ENCODE data around the gene MMD. TPM values are rescaled to one million over a fixed set of nuclear protein-coding genes. Genes with fewer than 3 reads are reported as not detected.
"Not testable (repeated sequence)": the region's sequence is repeated elsewhere in the genome, so short reads cannot be mapped to it uniquely, and the experiment has no call there.

MMD gene
- 7.6 and 14.0 TPM in 2 replicates for total RNA-seq (2014; rRNA removed; shearing (Covaris generic))

- DNase-seq (ENCODE audit: low spot score): peak; percentile 9
These were observed at the start of gene MMD for GRCh38 chr17:55421179-55421934. MMD (minus strand) TSS chr17:55421835; CDS start chr17:55421695, 140 bp downstream.

GRCh38 chr17:55466671-55467070 lies 45.0 kb upstream of the MMD start:
- no peak for DNase-seq (ENCODE audit: low spot score)

DNA sequence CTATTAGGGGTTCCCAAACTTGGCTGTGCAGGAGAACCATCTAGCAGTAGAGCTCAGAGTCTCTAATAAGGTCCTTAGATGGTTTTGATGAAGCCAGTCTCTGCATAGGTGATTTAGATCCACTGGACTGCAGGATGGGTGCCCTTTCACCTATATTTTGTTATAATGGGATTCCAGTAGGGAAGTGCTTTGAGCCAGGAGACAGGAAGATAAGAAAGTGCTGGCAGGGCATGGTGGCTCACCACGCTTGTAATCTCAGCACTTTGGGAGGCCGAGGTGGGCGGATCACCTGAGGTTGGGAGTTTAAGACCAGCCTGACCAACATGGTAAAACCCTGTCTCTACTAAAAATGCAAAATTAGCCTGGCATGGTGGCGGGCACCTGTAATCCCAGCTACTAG lies 44.1 kb upstream of the MMD start:
- not testable (repeated sequence) for DNase-seq (ENCODE audit: low spot score)

GRCh38 chr17:55463600-55463999 lies 42.0 kb upstream of the MMD start:
- no peak for DNase-seq (ENCODE audit: low spot score)

DNA sequence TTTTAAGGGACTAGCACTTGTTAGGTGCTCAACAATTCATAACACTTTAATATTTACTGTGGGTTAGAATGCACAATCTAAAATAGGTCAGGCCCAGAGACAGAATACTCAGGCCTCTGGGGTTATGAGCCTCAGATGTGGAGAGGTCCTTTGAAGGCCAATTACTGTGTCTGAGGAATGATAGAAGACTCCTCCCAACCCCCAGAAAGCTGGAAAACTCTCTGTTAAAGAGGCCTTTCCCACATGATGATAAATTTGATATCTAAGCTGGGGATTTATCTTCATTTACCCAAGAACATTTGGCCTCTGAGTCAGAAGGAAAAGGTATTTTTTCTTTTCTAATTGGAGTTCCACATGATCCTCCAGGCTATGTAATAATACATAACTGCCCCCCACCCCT lies 41.1 kb upstream of the MMD start:
- no peak for DNase-seq (ENCODE audit: low spot score)

DNA sequence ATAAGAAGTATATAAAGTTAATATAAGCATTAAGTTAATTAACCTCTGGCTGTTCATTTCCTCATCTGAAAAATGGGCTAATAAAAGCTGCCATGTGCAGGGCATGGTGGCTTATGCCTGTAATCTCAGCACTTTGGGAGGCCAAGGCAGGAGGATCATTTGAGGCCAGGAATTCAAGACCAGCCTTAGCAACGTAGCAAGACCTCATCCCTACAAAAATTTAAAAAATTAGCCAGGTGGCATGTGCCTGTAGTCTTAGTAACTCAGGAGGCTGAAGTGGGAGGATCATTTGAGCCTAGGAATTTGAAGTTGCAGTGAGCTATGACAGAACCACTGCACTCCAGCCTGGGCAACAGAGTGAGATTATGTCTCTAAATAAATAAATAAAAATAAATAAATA lies 40.6 kb upstream of the MMD start:
- DNase-seq (ENCODE audit: low spot score): no peak

DNA sequence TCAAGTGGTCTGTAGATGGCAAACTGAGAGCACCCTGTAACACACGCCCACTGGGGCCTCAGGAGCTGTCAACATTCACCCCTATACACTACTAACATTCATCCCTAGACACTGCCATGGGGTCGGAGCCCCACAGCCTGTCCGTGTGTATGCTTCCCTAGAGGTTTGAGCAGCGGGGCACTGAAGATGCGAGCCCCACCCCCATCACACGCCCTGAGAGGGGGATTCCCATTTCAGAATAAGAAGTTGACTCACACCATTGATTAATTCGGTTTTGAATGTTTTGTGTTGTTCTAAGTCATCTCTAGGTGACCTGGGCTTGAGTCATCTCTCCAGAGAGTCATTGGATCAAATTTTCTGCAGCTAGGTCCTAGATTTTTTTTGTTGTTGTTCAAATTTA lies 37.3 kb upstream of the MMD start:
- DNase-seq (ENCODE audit: low spot score): peak; percentile 42

DNA sequence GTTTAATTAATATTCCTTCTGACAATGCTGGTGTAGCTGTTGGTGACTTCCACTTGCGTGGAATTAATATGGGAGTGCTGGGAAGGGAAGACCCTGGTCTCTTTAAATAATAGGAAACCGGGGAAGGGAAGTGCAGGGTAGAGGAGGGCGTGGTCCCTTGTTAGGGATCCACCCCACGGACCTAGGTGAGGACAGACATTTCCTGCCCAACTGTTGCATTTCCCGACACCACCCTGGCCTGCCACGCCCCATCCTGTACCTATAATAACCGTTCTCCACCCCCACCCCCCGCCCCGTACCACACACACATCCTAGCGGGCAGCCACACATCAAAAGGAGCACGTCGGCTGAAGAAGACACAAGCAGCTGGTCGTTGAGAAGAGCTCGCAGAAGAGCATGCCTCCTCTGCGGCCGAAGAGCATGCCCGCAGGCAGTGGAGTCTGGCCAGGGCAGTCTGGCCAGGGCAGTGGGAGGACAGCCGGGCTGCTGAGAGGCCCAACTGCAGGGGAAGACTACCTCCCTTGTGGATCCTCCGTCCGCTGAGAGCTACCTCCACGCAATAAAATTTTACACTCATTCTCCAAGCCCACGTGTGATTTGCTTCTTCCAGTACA lies 36.8 kb upstream of the MMD start:
- DNase-seq (ENCODE audit: low spot score): no peak

- DNase-seq (ENCODE audit: low spot score): no peak
These were observed 34.9 kb upstream of the MMD start for GRCh38 chr17:55456307-55457240.

DNA sequence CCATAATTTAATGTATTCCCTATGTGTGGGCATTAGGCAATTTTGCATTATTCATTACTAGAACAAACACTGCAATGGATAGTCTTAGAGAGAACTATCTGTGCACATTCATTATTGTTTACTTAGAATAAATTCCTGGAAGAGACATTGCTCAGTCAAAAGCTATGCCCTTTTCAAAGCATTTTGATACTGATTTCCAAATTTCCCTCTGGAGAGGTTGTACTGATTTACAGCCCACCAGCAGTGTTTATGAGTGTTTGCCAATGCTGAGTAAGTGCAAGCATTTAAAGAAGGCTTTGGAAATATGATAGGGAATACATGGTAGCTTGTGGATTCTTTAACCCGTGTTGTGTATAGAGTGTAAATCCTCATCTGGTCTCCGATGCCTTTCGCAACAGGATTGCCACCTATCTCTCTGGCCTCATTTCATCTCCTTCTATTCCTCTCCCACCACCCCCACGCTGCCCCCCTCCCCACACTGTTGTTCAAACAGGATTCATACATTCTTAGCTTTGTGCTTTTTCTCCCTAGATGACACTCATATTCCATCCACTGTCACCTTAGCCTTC lies 33.4 kb upstream of the MMD start:
- no peak for DNase-seq (ENCODE audit: low spot score)

- no peak for DNase-seq (ENCODE audit: low spot score)
These were observed 32.4 kb upstream of the MMD start for GRCh38 chr17:55453839-55454557.

DNA sequence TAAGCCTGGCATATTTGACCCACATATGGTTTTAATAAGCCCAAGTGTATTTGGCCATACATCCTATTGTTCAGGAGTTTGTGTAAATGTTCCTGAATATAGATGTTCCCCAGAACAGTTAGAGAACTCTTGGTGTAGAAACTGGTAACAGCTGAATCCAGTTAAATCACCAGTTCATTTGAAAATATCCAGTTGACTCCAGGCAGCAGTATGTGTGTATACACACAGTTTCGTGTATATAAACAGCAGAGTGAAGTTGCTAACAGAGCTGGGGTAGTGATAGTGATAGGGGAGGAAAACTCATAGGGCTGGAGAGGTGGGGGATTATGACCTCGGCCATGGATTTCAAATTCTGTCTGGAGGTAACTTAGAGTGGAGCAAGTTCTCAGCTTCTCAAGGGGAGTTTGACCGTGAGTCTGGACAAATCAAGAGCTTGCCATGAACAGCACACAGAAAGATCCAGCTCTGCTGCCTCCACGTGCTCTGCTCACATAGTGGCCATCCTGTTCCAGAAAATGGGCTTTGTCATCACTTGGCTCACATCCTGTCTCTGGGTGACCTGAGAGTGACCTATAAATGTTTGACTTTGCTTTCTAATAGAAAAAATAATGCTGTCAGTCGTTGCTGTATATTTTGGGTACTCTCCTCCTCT lies 30.6 kb upstream of the MMD start:
- DNase-seq (ENCODE audit: low spot score): peak; percentile 55

DNA sequence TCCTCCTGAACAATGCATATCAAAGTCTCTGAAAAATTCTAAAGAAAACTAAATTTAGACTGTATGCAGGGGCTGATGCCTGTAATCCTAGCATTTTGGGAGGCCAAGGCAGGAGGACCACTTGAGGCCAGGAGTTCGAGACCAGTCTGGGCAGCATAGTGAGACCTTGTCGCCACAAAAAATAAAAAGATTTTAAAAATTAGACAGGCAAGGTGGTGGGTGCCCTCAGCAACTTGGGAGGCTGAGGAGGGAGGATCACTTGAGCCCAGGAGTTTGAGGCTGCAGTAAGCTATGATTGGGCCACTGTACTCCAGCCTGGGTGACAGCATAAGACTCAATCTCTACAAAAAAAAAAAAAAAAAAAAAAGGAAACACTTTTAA lies 30.1 kb upstream of the MMD start:
- no peak for DNase-seq (ENCODE audit: low spot score)

GRCh38 chr17:55451203-55451641 lies 29.6 kb upstream of the MMD start:
- DNase-seq (ENCODE audit: low spot score): peak; percentile 35

DNA sequence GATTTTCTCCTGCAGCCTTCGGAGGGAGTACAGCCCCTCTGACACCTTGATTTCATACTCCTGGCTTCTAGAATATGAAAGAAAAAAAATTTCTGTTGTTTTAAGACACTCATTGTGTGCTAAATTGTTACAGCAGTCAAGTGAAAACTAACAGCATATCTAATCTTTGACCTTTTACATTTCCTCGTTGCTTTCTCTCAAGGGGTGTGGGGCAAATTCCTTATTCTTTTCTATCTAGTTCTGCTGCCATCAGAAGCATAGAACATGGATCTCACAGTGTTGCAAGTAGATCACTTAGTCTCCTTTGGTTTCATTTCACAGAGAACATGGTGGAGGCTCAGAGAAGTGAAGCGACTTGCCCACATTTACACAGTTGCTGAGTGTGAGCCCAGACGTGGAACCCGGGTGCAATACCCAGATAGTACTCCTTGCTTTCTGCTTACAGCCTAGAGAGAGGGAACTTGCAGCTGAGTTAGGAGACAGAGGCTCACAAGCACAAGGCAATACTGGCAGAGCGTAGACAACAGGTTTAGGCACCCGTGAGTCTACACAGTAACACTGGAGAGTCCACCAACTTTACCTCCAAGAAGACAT lies 28.7 kb upstream of the MMD start:
- no peak for DNase-seq (ENCODE audit: low spot score)

- no peak for DNase-seq (ENCODE audit: low spot score)
These were observed 27.0 kb upstream of the MMD start for GRCh38 chr17:55448681-55449080.

- DNase-seq (ENCODE audit: low spot score): no peak
These were observed 25.1 kb upstream of the MMD start for GRCh38 chr17:55446581-55447205.

- not testable (repeated sequence) for DNase-seq (ENCODE audit: low spot score)
These were observed 24.4 kb upstream of the MMD start for GRCh38 chr17:55446004-55446403.

DNA sequence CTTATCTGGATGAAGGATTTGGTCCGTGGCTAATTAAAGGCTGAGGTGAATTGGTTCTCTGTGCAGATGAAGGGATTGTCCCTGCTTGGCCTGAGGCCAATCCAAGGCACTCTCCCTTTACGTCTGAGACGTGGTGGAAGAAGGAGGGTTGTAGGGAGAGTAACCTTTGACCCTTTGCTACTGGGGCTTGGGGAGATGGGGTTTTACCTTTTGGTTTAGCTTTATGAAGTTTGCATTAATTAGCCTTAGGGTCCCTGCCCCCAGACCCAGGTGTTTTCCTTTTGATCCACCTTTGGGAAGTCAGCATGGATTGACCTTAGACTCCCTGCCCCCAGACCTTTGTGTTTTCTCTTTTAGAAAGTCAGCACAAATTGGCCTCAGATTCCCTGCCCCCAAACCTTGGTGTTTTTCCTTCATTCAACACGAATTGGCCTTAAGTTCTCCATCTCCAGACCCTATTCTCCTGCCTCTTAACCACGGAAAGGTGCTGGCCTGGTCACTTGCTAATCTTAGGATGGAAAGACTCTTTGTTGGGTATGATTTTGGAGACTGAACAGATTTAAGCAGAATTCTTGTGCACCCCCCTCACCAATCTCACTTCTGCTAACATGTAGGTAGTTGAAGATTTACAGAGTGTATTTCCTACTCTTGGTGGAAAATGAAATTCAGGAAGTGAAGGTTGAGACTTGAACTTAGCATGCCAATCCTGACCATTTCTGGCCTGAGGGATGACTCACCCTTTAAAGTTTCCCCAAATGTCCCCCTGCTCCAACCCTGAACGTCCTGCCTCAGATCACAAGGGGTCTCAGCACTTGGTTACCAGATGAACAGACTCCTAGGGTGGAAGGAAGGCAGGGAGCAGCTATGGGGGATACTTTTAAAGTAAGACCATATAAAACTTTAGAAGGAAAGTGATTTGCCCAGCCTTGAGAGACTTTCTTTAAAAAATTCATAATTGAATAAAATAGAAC lies 23.1 kb upstream of the MMD start:
- no peak for DNase-seq (ENCODE audit: low spot score)
